HG02870 (cell line): ENCODE results near the gene NAV1.
"Not testable (repeated sequence)": the region's sequence is repeated elsewhere in the genome, so short reads cannot be mapped to it uniquely, and the experiment has no call there.

Experiments
- ATAC-seq: cut with Tn5 transposase; IDR thresholded peaks from one replicate; pipeline ENCODE4 v1.9.1; 2021; ENCODE audit warnings: mild to moderate bottlenecking, moderate library complexity; ENCODE audit not compliant: unreplicated experiment

NAV1 gene

GRCh38 chr1:201538612-201539551 lies at the start of gene NAV1:
TSS of gene NAV1 (plus strand) at chr1:201539127. CDS start at chr1:201622885, 83,758 bp downstream.
- no peak for ATAC-seq

- ATAC-seq, result no peak
Observed at GRCh38 chr1:201489643-201490261, 49.2 kb upstream of the NAV1 start.

GRCh38 chr1:201490708-201491131 lies 48.2 kb upstream of the NAV1 start:
- ATAC-seq, result no peak

- no peak for ATAC-seq
Observed at GRCh38 chr1:201491896-201492511, 46.9 kb upstream of the NAV1 start.

GRCh38 chr1:201493026-201493656 lies 45.8 kb upstream of the NAV1 start:
- not testable (repeated sequence) for ATAC-seq

GRCh38 chr1:201493757-201494617 lies 44.9 kb upstream of the NAV1 start:
- ATAC-seq, result no peak

GRCh38 chr1:201495551-201496295 lies 43.2 kb upstream of the NAV1 start:
- no peak for ATAC-seq

GRCh38 chr1:201496296-201496690 lies 42.6 kb upstream of the NAV1 start:
- ATAC-seq, result no peak

- no peak for ATAC-seq
Observed at GRCh38 chr1:201497935-201498509, 40.9 kb upstream of the NAV1 start.

- ATAC-seq, result no peak
Observed at GRCh38 chr1:201498621-201499020, 40.3 kb upstream of the NAV1 start.

GRCh38 chr1:201499191-201499590 lies 39.7 kb upstream of the NAV1 start:
- no peak for ATAC-seq

GRCh38 chr1:201499795-201500669 lies 38.9 kb upstream of the NAV1 start:
- ATAC-seq, result no peak

GRCh38 chr1:201500670-201501120 lies 38.2 kb upstream of the NAV1 start:
- no peak for ATAC-seq

- no peak for ATAC-seq
Observed at GRCh38 chr1:201501144-201501543, 37.8 kb upstream of the NAV1 start.

GRCh38 chr1:201501812-201502510 lies 37.0 kb upstream of the NAV1 start:
- no peak for ATAC-seq

GRCh38 chr1:201502511-201502857 lies 36.4 kb upstream of the NAV1 start:
- ATAC-seq, result no peak

- ATAC-seq, result no peak
Observed at GRCh38 chr1:201503397-201504176, 35.3 kb upstream of the NAV1 start.
